ENCODE results near the gene CCL14. TPM values are rescaled to one million over a fixed set of nuclear protein-coding genes. Genes with fewer than 3 reads are reported as not detected.

Gene CCL14
- total RNA-seq, 6 donors from 2014 or later, result 1.0 to 90.7 (median 5.6) TPM

GRCh38 chr17:35982409-35983191 lies 3.9 kb downstream of the CCL14 start:
- WGBS, 2 donors, result 88 to 92% methylated on average over 3 of the region's 3 CpGs
- H3K9me3 ChIP-seq, result no peaks in the 10 kb centered on the region
- H3K36me3 ChIP-seq, result no peaks in the 10 kb centered on the region
- no peak for ATAC-seq (ENCODE audit: low FRiP score in 2 of 2)
- DNase-seq, result no peak
- TF ChIP-seq POLR2A (IDR thresholded peaks at IDR 0.05) (no peak), EP300 (IDR thresholded peaks at IDR 0.05) (no peak), POLR2AphosphoS5 (IDR thresholded peaks at IDR 0.05) (no peak), CTCF (IDR thresholded peaks at IDR 0.05) (no peak)
- no peak overlapping the region for H3K27ac ChIP-seq
- no peaks in the 10 kb centered on the region for H3K27me3 ChIP-seq
- no peak overlapping the region for H3K4me3 ChIP-seq
- H3K4me1 ChIP-seq, result peaks cover 0 to 8% (median 0%) of the 10 kb centered on the region in 4 donors

- Histone ChIP-seq H3K27ac (no peak overlapping the region), H3K9me3 (no peaks in the 10 kb centered on the region), H3K27me3 (no peaks in the 10 kb centered on the region), H3K4me3 (no peak overlapping the region), H3K4me1 (peaks cover 0 to 4% (median 0%) of the 10 kb centered on the region in 4 donors), H3K36me3 (no peaks in the 10 kb centered on the region)
- WGBS, 2 donors, result 70 to 71% methylated on average over 4 of the region's 4 CpGs
- TF ChIP-seq POLR2A (IDR thresholded peaks at IDR 0.05) (no peak), EP300 (IDR thresholded peaks at IDR 0.05) (no peak), CTCF (IDR thresholded peaks at IDR 0.05) (no peak), POLR2AphosphoS5 (IDR thresholded peaks at IDR 0.05) (no peak)
- ATAC-seq (ENCODE audit: low FRiP score in 2 of 2), result no peak
- DNase-seq, result no peak
Observed at GRCh38 chr17:35981908-35982330, 4.6 kb downstream of the CCL14 start.

GRCh38 chr17:35981246-35981645 lies 5.3 kb downstream of the CCL14 start, which contains the start of gene CCL16:
Gene CCL16 (minus strand): TSS chr17:35981497. CDS start chr17:35981420, 77 bp downstream.
- no peak for DNase-seq
- ATAC-seq (ENCODE audit: low FRiP score in 2 of 2), result no peak
- Histone ChIP-seq H3K9me3 (no peaks in the 10 kb centered on the region), H3K27ac (no peak within 1 kb of the TSS), H3K4me3 (no peak within 1 kb of the TSS), H3K36me3 (no peaks in the 10 kb centered on the region), H3K27me3 (no peaks in the 10 kb centered on the region), H3K4me1 (no peaks in the 10 kb centered on the region)
- WGBS, 2 donors, result 88 to 92% methylated on average over 12 of the region's 12 CpGs
- TF ChIP-seq POLR2AphosphoS5 (IDR thresholded peaks at IDR 0.05), result no peak
- no peak for TF ChIP-seq EP300 (IDR thresholded peaks at IDR 0.05)
- TF ChIP-seq POLR2A (IDR thresholded peaks at IDR 0.05), result no peak
- TF ChIP-seq CTCF (IDR thresholded peaks at IDR 0.05), result no peak

- no peak overlapping the region for H3K4me3 ChIP-seq
- no peak for DNase-seq
- H3K36me3 ChIP-seq, result no peaks in the 10 kb centered on the region
- no peak for ATAC-seq (ENCODE audit: low FRiP score in 2 of 2)
- no peak for TF ChIP-seq EP300 (IDR thresholded peaks at IDR 0.05)
- TF ChIP-seq POLR2A (IDR thresholded peaks at IDR 0.05), result no peak
- no peak for TF ChIP-seq POLR2AphosphoS5 (IDR thresholded peaks at IDR 0.05)
- no peak for TF ChIP-seq CTCF (IDR thresholded peaks at IDR 0.05)
- H3K27ac ChIP-seq, result no peak overlapping the region
- no peaks in the 10 kb centered on the region for H3K9me3 ChIP-seq
- H3K27me3 ChIP-seq, result no peaks in the 10 kb centered on the region
- 60 to 67% methylated on average over 3 of the region's 3 CpGs for WGBS, 2 donors
- H3K4me1 ChIP-seq, result peaks cover 0 to 5% (median 2%) of the 10 kb centered on the region in 4 donors
Observed at GRCh38 chr17:35978346-35978745, 8.2 kb downstream of the CCL14 start.

Data from upper lobe of left lung (tissue), 6 donors.